ENCODE results near the gene APAF1. TPM values are rescaled to one million over a fixed set of nuclear protein-coding genes. Genes with fewer than 3 reads are reported as not detected.

The APAF1 gene
- total and polyA plus RNA-seq, 5 donors from 2014 or later, result 4.9 to 28.5 (median 7.3) TPM

DNA sequence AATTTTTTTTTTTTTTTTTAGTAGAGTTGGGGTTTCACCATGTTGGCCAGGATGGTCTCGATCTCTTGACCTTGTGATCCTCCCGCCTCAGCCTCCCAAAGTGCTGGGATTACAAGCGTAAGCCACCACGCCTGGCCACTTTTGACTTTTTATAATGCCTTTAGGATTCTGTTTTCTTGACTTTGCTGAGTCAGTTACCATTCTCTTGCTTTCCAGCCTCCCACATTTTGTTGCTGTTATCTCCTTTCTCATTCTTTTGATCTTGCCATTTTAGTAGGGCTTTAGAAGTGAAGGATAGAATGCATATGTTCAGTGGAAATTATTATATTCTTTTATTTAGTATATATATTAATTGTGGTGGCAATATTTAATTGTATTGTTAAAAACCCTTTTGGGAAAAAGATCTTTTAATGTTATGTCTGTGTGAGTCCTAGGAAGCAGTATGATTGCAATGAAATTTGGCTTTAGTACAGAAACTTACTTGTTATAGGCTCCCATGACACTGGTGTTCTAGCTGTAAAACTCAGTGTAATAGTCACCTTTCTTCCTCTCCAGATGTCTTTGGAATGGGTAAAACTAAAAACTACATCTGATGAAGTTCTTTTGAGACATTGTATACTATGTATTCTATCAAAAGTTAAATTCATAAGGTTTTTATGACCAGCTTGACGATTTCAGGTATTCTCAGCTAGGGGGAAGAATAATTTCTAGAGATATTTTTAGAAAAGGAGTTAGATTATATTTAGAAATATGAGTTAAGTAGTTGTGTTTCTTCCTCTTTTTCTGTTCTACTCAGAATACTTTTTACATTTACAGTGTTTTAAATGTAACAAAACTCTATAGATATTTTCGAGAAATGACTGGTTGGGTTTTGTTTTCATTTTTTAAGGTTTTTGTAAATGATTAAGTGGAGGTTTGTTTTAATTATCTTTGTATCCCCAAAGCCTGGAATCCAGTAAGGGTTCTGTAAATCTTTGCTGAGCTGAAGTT lies 74.7 kb downstream of the APAF1 start:
- Histone ChIP-seq H3K27me3 (ENCODE audit: control insufficient read depth, insufficient read depth, low read length) (no peaks in the 10 kb centered on the region), H3K9me3 (ENCODE audit: control insufficient read depth in 2 of 2, low read length in 2 of 2) (no peaks in the 10 kb centered on the region), H3K4me1 (ENCODE audit: control insufficient read depth, insufficient read depth, low read length, poor library complexity, severe bottlenecking) (no peaks in the 10 kb centered on the region), H3K4me3 (ENCODE audit: low read depth, low read length) (no peak overlapping the region), H3K27ac (ENCODE audit: insufficient read depth, low read length, poor library complexity, severe bottlenecking) (no peak overlapping the region), H3K36me3 (ENCODE audit: control insufficient read depth, insufficient read depth, low read length) (peaks cover 45% of the 10 kb centered on the region)
- ATAC-seq (ENCODE audit: low read depth in 2 of 2) (no peak), DNase-seq (no peak)
- Mint-ChIP-seq H3K36me3 (peaks cover 33% of the 10 kb centered on the region), H3K4me3 (no peak overlapping the region), H3K27ac (no peak overlapping the region), H3K27me3 (no peaks in the 10 kb centered on the region), H3K4me1 (peaks cover 3 to 8% (median 5%) of the 10 kb centered on the region in 4 donors), H3K9me3 (no peaks in the 10 kb centered on the region)

- no peaks in the 10 kb centered on the region for H3K9me3 Mint-ChIP-seq
- H3K4me1 Mint-ChIP-seq, result peaks cover 5 to 10% (median 7%) of the 10 kb centered on the region in 4 donors
- H3K36me3 ChIP-seq (ENCODE audit: control insufficient read depth, insufficient read depth, low read length), result peaks cover 49% of the 10 kb centered on the region
- no peak for ATAC-seq (ENCODE audit: low read depth in 2 of 2)
- H3K27me3 ChIP-seq (ENCODE audit: control insufficient read depth, insufficient read depth, low read length), result no peaks in the 10 kb centered on the region
- no peak for DNase-seq
- no peaks in the 10 kb centered on the region for H3K4me1 ChIP-seq (ENCODE audit: control insufficient read depth, insufficient read depth, low read length, poor library complexity, severe bottlenecking)
- no peaks in the 10 kb centered on the region for H3K27me3 Mint-ChIP-seq
- H3K9me3 ChIP-seq (ENCODE audit: control insufficient read depth in 2 of 2, low read length in 2 of 2), result no peaks in the 10 kb centered on the region
- H3K4me3 Mint-ChIP-seq, result no peak overlapping the region
- no peak overlapping the region for H3K4me3 ChIP-seq (ENCODE audit: low read depth, low read length)
- peaks cover 33% of the 10 kb centered on the region for H3K36me3 Mint-ChIP-seq
- H3K27ac Mint-ChIP-seq, result no peak overlapping the region
- no peak overlapping the region for H3K27ac ChIP-seq (ENCODE audit: insufficient read depth, low read length, poor library complexity, severe bottlenecking)
Observed at GRCh38 chr12:98721204-98721702, 76.2 kb downstream of the APAF1 start.

DNA sequence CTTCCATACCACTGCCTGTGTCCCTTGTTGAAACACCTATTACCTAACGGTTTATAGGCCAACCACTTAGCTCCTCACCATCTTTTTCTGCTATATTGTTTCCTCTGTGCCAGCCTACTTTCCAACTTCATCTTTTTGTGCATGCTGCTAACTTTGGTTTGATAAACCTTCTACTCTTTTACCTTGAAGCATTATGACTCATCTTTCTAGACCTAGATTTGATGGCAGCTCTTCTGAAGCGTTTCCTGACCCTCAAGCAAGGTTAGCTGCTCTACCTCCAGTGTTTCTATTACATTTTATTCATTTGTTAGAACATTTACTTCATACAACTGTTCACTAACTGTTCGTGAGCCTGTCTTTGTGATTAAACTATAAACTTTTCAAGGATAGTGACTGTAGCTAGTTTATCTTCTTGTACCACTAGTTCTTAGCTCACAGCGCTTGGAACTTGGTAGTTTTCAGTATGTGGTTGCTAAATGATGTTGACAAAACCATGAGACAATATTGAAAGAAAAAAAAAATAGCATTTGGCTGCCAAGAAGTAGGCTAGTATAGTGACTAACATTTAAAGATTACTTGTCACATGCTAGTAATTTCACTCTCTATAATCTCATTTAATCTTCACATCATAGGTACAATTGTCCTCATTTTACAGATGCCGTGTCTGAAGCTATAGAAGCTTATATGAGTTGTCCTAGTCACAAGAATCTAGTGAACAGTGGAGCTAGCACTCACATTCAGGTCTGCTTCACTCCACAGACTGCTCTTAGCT lies 79.5 kb downstream of the APAF1 start:
- peak in 1 of 3 donors; percentile 23 for DNase-seq
- H3K27me3 ChIP-seq (ENCODE audit: control insufficient read depth, insufficient read depth, low read length), result no peaks in the 10 kb centered on the region
- no peak overlapping the region for H3K27ac ChIP-seq (ENCODE audit: insufficient read depth, low read length, poor library complexity, severe bottlenecking)
- H3K9me3 Mint-ChIP-seq, result no peaks in the 10 kb centered on the region
- peak in 1 of 2 donors; percentile 56 for ATAC-seq (ENCODE audit: low read depth in 2 of 2)
- peak overlapping the region in 1 of 3 donors; percentile 72 for H3K27ac Mint-ChIP-seq
- H3K36me3 Mint-ChIP-seq, result peaks cover 36% of the 10 kb centered on the region
- H3K4me1 Mint-ChIP-seq, result peaks cover 5 to 10% (median 7%) of the 10 kb centered on the region in 4 donors
- no peaks in the 10 kb centered on the region for H3K9me3 ChIP-seq (ENCODE audit: control insufficient read depth in 2 of 2, low read length in 2 of 2)
- H3K4me1 ChIP-seq (ENCODE audit: control insufficient read depth, insufficient read depth, low read length, poor library complexity, severe bottlenecking), result no peaks in the 10 kb centered on the region
- H3K36me3 ChIP-seq (ENCODE audit: control insufficient read depth, insufficient read depth, low read length), result peaks cover 70% of the 10 kb centered on the region
- no peak overlapping the region for H3K4me3 ChIP-seq (ENCODE audit: low read depth, low read length)
- H3K27me3 Mint-ChIP-seq, result no peaks in the 10 kb centered on the region
- H3K4me3 Mint-ChIP-seq, result peak overlapping the region in 1 of 4 donors; percentile 4

DNA sequence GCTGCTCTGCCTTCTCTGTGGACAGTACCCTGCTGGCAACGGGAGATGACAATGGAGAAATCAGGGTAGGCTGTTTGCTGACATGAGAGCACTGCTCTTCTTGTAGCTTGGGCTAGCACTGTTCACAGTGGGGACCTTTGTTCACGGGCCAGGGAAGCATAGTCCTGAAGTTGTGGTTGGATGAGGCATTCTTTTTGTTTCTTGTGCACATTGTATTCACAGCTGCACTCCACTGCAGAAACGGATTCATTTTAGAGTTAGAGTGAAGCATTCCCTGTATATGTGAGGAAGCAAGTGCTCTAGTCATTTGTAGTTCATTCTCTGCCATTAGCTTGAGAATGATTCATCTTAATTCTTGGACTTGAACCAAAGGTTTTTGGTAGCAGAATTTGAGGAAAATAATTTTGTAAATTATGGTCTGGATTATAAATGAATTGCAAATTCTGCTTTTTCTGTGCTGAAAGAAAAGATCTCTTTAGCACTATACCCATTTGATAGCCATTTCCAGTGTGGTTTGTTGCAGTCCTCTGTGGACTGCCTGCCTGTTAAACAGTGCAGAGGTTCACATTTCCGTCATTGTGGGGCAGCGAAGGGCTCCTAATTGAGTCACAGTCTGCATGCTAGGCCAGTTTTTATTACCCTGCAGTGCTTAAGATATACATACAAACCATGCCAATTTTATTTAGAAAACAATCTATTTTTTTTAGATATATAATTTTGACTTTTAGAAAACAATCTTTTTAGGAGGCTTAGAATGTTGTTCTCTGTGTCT lies 80.6 kb downstream of the APAF1 start:
- H3K9me3 Mint-ChIP-seq, result no peaks in the 10 kb centered on the region
- peaks cover 75% of the 10 kb centered on the region for H3K36me3 ChIP-seq (ENCODE audit: control insufficient read depth, insufficient read depth, low read length)
- H3K27ac ChIP-seq (ENCODE audit: insufficient read depth, low read length, poor library complexity, severe bottlenecking), result no peak overlapping the region
- peak overlapping the region in 1 of 3 donors; percentile 69 for H3K27ac Mint-ChIP-seq
- H3K27me3 Mint-ChIP-seq, result no peaks in the 10 kb centered on the region
- no peak overlapping the region for H3K4me3 ChIP-seq (ENCODE audit: low read depth, low read length)
- DNase-seq, result peak; percentile 16 to 67 (median 34)
- no peaks in the 10 kb centered on the region for H3K9me3 ChIP-seq (ENCODE audit: control insufficient read depth in 2 of 2, low read length in 2 of 2)
- H3K36me3 Mint-ChIP-seq, result peaks cover 40% of the 10 kb centered on the region
- no peak overlapping the region for H3K4me3 Mint-ChIP-seq
- no peaks in the 10 kb centered on the region for H3K4me1 ChIP-seq (ENCODE audit: control insufficient read depth, insufficient read depth, low read length, poor library complexity, severe bottlenecking)
- H3K4me1 Mint-ChIP-seq, result peaks cover 7 to 10% (median 8%) of the 10 kb centered on the region in 4 donors
- H3K27me3 ChIP-seq (ENCODE audit: control insufficient read depth, insufficient read depth, low read length), result no peaks in the 10 kb centered on the region
- ATAC-seq (ENCODE audit: low read depth in 2 of 2), result peak; percentile 64 to 71

GRCh38 chr12:98727196-98727595 lies 82.1 kb downstream of the APAF1 start:
- no peak overlapping the region for H3K4me3 ChIP-seq (ENCODE audit: low read depth, low read length)
- Mint-ChIP-seq H3K4me1 (peaks cover 7 to 10% (median 8%) of the 10 kb centered on the region in 4 donors), H3K27ac (no peak overlapping the region), H3K9me3 (no peaks in the 10 kb centered on the region), H3K36me3 (peaks cover 48% of the 10 kb centered on the region), H3K27me3 (no peaks in the 10 kb centered on the region), H3K4me3 (no peak overlapping the region)
- H3K27me3 ChIP-seq (ENCODE audit: control insufficient read depth, insufficient read depth, low read length), result no peaks in the 10 kb centered on the region
- no peak for DNase-seq
- H3K27ac ChIP-seq (ENCODE audit: insufficient read depth, low read length, poor library complexity, severe bottlenecking), result no peak overlapping the region
- peaks cover 84% of the 10 kb centered on the region for H3K36me3 ChIP-seq (ENCODE audit: control insufficient read depth, insufficient read depth, low read length)
- H3K4me1 ChIP-seq (ENCODE audit: control insufficient read depth, insufficient read depth, low read length, poor library complexity, severe bottlenecking), result no peaks in the 10 kb centered on the region
- H3K9me3 ChIP-seq (ENCODE audit: control insufficient read depth in 2 of 2, low read length in 2 of 2), result no peaks in the 10 kb centered on the region
- ATAC-seq (ENCODE audit: low read depth in 2 of 2), result no peak

GRCh38 chr12:98730412-98730811 lies 85.3 kb downstream of the APAF1 start:
- H3K27me3 ChIP-seq (ENCODE audit: control insufficient read depth, insufficient read depth, low read length), result no peaks in the 10 kb centered on the region
- H3K27ac Mint-ChIP-seq, result no peak overlapping the region
- no peaks in the 10 kb centered on the region for H3K27me3 Mint-ChIP-seq
- H3K9me3 Mint-ChIP-seq, result no peaks in the 10 kb centered on the region
- H3K4me1 Mint-ChIP-seq, result peaks cover 1 to 10% (median 3%) of the 10 kb centered on the region in 4 donors
- H3K36me3 Mint-ChIP-seq, result peaks cover 49% of the 10 kb centered on the region
- no peak overlapping the region for H3K4me3 Mint-ChIP-seq
- DNase-seq (no peak), ATAC-seq (ENCODE audit: low read depth in 2 of 2) (no peak)
- H3K4me1 ChIP-seq (ENCODE audit: control insufficient read depth, insufficient read depth, low read length, poor library complexity, severe bottlenecking), result no peaks in the 10 kb centered on the region
- peaks cover 80% of the 10 kb centered on the region for H3K36me3 ChIP-seq (ENCODE audit: control insufficient read depth, insufficient read depth, low read length)
- no peaks in the 10 kb centered on the region for H3K9me3 ChIP-seq (ENCODE audit: control insufficient read depth in 2 of 2, low read length in 2 of 2)
- H3K27ac ChIP-seq (ENCODE audit: insufficient read depth, low read length, poor library complexity, severe bottlenecking), result no peak overlapping the region
- H3K4me3 ChIP-seq (ENCODE audit: low read depth, low read length), result no peak overlapping the region
